HCT116 (cell line): ENCODE data around the gene ULBP2. TPM values are rescaled to one million over a fixed set of nuclear protein-coding genes. Genes with fewer than 3 reads are reported as not detected.
"Not testable (repeated sequence)": the region's sequence is repeated elsewhere in the genome, so short reads cannot be mapped to it uniquely, and the experiment has no call there.

Source experiments
- ATAC-seq: fragments of 200-7000 bp; cut with Tn5 transposase; 2 replicates; pipeline ENCODE4 v1.9.1; 2020; ENCODE audit warnings: mild to moderate bottlenecking, moderate library complexity
- BruUV-seq: library from RNA; stranded (reverse); fragments of 400-500 nt; replicated peaks from 2 replicates; lab custom pipeline; 2021; lab: Mats Ljungman, UMichigan
- CTCF ChIA-PET: fragments of 300-600 bp; sonication (Branson Sonifier 250); formaldehyde crosslinking; loops from one replicate; lab custom pipeline; 2021; ENCODE audit warnings: antibody characterized with exemption; lab: Charles Lee
- POLR2A ChIA-PET: fragments of 300-600, 350-600 bp; sonication (Branson Sonifier 250); formaldehyde crosslinking; loops from one replicate; lab custom pipeline; 2021; ENCODE audit warnings: antibody characterized with exemption; lab: Charles Lee
- RAD21 ChIA-PET, 2 experiments: fragments of 300-600 bp; sonication (Branson Sonifier 250); formaldehyde crosslinking; loops; one replicate each; lab custom pipeline; 2023; ENCODE audit warnings: low total read pairs in 2 of 2; ENCODE audit not compliant: uncharacterized antibody in 2 of 2, unreplicated experiment in 2 of 2, low non-redundant PET in 1 of 2; lab: Charles Lee
- DNase-seq: peaks from one replicate; pipeline ENCODE4 v3.0.0-alpha.2; 2010; ENCODE audit warnings: low read depth, low spot score
- H2AFZ ChIP-seq: fragments of 200-600 bp; shearing (Covaris generic), sonication (generic); 2 replicates; pipeline ENCODE4 v1.6.1; 2017; ENCODE audit warnings: low read depth, mixed run types, mixed read lengths, antibody characterized with exemption, low read length; ENCODE audit not compliant: poor library complexity, severe bottlenecking
- H3K27ac ChIP-seq: 2 replicates; pipeline ENCODE4 v1.5.1; 2012; ENCODE audit warnings: low read depth, low read length
- H3K27me3 ChIP-seq: fragments of 200-600 bp; sonication (generic); 2 replicates; pipeline ENCODE4 v1.6.1; 2016; ENCODE audit warnings: mixed run types, low read length, mixed read lengths; ENCODE audit not compliant: insufficient read depth
- H3K36me3 ChIP-seq, 2 experiments: fragments of 200-500 bp in 1 of 2; fragments of 200-600 bp in 1 of 2; sonication (Bioruptor generic) in 1 of 2; sonication (generic) in 1 of 2; 2 replicates each; pipeline versions ENCODE4 v1.5.1 to v1.6.1; 2014 to 2016; ENCODE audit warnings: low read length in 2 of 2, inconsistent platforms in 1 of 2, mixed read lengths in 1 of 2, mixed run types in 1 of 2; ENCODE audit not compliant: insufficient read depth in 2 of 2, control insufficient read depth in 1 of 2
- H3K4me1 ChIP-seq, 2 experiments: fragments of 200-600 bp in 1 of 2; sonication (generic) in 1 of 2; 2 replicates each; pipeline versions ENCODE4 v1.5.1 to v1.6.1; 2012 to 2017; ENCODE audit warnings: low read length in 2 of 2, inconsistent platforms in 1 of 2, mild to moderate bottlenecking in 1 of 2, mixed read lengths in 1 of 2, mixed run types in 1 of 2, moderate library complexity in 1 of 2; ENCODE audit not compliant: insufficient read depth in 2 of 2, control insufficient read depth in 1 of 2
- H3K4me2 ChIP-seq: fragments of 200-600 bp; sonication (generic); 2 replicates; pipeline ENCODE4 v1.6.1; 2017; ENCODE audit warnings: mixed run types, low read length, mixed read lengths
- H3K4me3 ChIP-seq, 2 experiments: fragments of 200-600 bp in 1 of 2; sonication (generic) in 1 of 2; replicated peaks in 1 of 2; 2 replicates each; pipeline ENCODE4 v1.5.1; 2011 to 2016; ENCODE audit warnings: low read length in 2 of 2, control low read depth in 1 of 2, low read depth in 1 of 2, mild to moderate bottlenecking in 1 of 2, mixed read lengths in 1 of 2, mixed run types in 1 of 2
- H3K79me2 ChIP-seq: fragments of 200-600 bp; sonication (generic); 2 replicates; pipeline ENCODE4 v1.6.1; 2017; ENCODE audit warnings: mild to moderate bottlenecking, mixed run types, low read length, moderate library complexity, mixed read lengths; ENCODE audit not compliant: insufficient read depth
- H3K9ac ChIP-seq: fragments of 200-600 bp; sonication (generic); 2 replicates; pipeline ENCODE4 v1.6.1; 2016; ENCODE audit warnings: low read length, mixed read lengths
- H3K9me2 ChIP-seq: fragments of 200-600 bp; sonication (generic), shearing (Covaris generic); 2 replicates; pipeline ENCODE4 v1.6.1; 2017; ENCODE audit warnings: mixed run types, mild to moderate bottlenecking, moderate library complexity; ENCODE audit not compliant: insufficient read depth
- H3K9me3 ChIP-seq, 2 experiments: fragments of 200-500 bp in 1 of 2; fragments of 200-600 bp in 1 of 2; sonication (Bioruptor generic) in 1 of 2; sonication (generic) in 1 of 2; 2 replicates each; pipeline ENCODE4 v1.6.1; 2014 to 2017; ENCODE audit warnings: low read length in 2 of 2, mixed read lengths in 2 of 2, inconsistent platforms in 1 of 2, low read depth in 1 of 2, mild to moderate bottlenecking in 1 of 2, mixed run types in 1 of 2, moderate library complexity in 1 of 2; ENCODE audit not compliant: control insufficient read depth in 1 of 2, insufficient read depth in 1 of 2
- H4K20me1 ChIP-seq: fragments of 200-600 bp; sonication (generic), shearing (Covaris generic); 2 replicates; pipeline ENCODE4 v1.6.1; 2017; ENCODE audit warnings: mixed run types, mild to moderate bottlenecking, moderate library complexity; ENCODE audit not compliant: insufficient read depth
- CBX3 ChIP-seq: IDR thresholded peaks from 2 replicates; pipeline ENCODE4 v1.6.1; 2012; ENCODE audit warnings: low read depth
- ELF1 ChIP-seq: IDR thresholded peaks from 2 replicates; pipeline ENCODE4 v1.6.1; 2012; ENCODE audit warnings: low read depth, borderline replicate concordance
- EZH2 ChIP-seq: fragments of 200-600 bp; sonication (generic); IDR thresholded peaks from 2 replicates; pipeline ENCODE4 v1.6.1; 2017; ENCODE audit warnings: antibody characterized with exemption, mixed run types
- EZH2phosphoT487 ChIP-seq: fragments of 200-600 bp; IDR thresholded peaks from 2 replicates; pipeline ENCODE4 v1.6.1; 2018; ENCODE audit warnings: antibody characterized with exemption, borderline replicate concordance
- FOSL1 ChIP-seq: IDR thresholded peaks from 2 replicates; pipeline ENCODE4 v1.6.1; 2012; ENCODE audit warnings: low read depth
- JUND ChIP-seq: IDR thresholded peaks from 2 replicates; pipeline ENCODE4 v1.6.1; 2012
- POLR2AphosphoS5 ChIP-seq: IDR thresholded peaks from 2 replicates; pipeline ENCODE4 v1.6.1; 2011; ENCODE audit warnings: mild to moderate bottlenecking, low read depth, low read length, moderate library complexity
- RAD21 ChIP-seq: IDR thresholded peaks from 2 replicates; pipeline ENCODE4 v1.6.1; 2012; ENCODE audit warnings: low read depth, mild to moderate bottlenecking
- SIN3A ChIP-seq: IDR thresholded peaks from 2 replicates; pipeline ENCODE4 v1.6.1; 2012; ENCODE audit warnings: low read depth
- SRF ChIP-seq: IDR thresholded peaks from 2 replicates; pipeline ENCODE4 v1.6.1; 2012; ENCODE audit warnings: low read depth
- TCF7L2 ChIP-seq: IDR thresholded peaks from 2 replicates; pipeline ENCODE4 v1.7.0; 2011; ENCODE audit warnings: borderline replicate concordance, inconsistent platforms; ENCODE audit not compliant: insufficient read depth, insufficient read length; ENCODE audit errors: extremely low read depth
- YY1 ChIP-seq: IDR thresholded peaks from 2 replicates; pipeline ENCODE4 v1.6.1; 2011; ENCODE audit warnings: low read length, low read depth, moderate library complexity, mild to moderate bottlenecking; ENCODE audit not compliant: insufficient replicate concordance; ENCODE audit errors: extremely low read depth
- ZFX ChIP-seq: fragments of 450-650 bp; IDR thresholded peaks from 2 replicates; pipeline ENCODE4 v1.6.1; 2017
- ZNF274 ChIP-seq: fragments of 200-500 bp; sonication (Bioruptor generic); IDR thresholded peaks from 2 replicates; pipeline ENCODE4 v1.6.1; 2014; ENCODE audit warnings: mild to moderate bottlenecking, low read depth, low read length, inconsistent platforms
- intact Hi-C: fragments of 100-400 bp; cut with micrococcal nuclease; formaldehyde crosslinking; loops from 2 replicates; pipeline ENCODE4 v1.10.0; 2022
- total RNA-seq: library from RNA; stranded (reverse); gene quantifications from one replicate; pipeline ENCODE4 v1.2.1, GENCODE V29; 2021; ENCODE audit not compliant: unreplicated experiment
- TF ChIP-seq, protein P1 (sequence below): IDR thresholded peaks from 2 replicates; pipeline ENCODE4 v1.6.1; 2012; ENCODE audit warnings: low read depth
- TF ChIP-seq, protein P2 (sequence below): IDR thresholded peaks from 2 replicates; pipeline ENCODE4 v1.6.1; 2011; ENCODE audit warnings: mild to moderate bottlenecking, low read length, moderate library complexity; ENCODE audit not compliant: insufficient replicate concordance; ENCODE audit errors: extremely low read depth

ULBP2 gene
- total RNA-seq, 1 experiment from 2014 or later: 10.2 TPM

- Histone ChIP-seq H3K4me3 (no peak overlapping the region), H3K4me2 (no peak overlapping the region), H3K27ac (no peak overlapping the region), H4K20me1 (no peaks in the 10 kb centered on the region), H3K36me3 (no peaks in the 10 kb centered on the region), H3K9ac (no peak overlapping the region), H2AFZ (no peak overlapping the region)
- BruUV-seq: no TSS peak
- ChIA-PET RAD21 (no interaction called here), POLR2A (no interaction called here)
- ATAC-seq: no peak
- no peak for TF ChIP-seq EZH2phosphoT487
- no peak for TF ChIP-seq EZH2
- TF ChIP-seq RAD21: no peak
- TF ChIP-seq ELF1: no peak
- TF ChIP-seq YY1: no peak
- TF ChIP-seq TCF7L2: no peak
- no peak for TF ChIP-seq CBX3
- TF ChIP-seq JUND: no peak
- no peak for TF ChIP-seq ZFX
- TF ChIP-seq FOSL1: no peak
- no peak for TF ChIP-seq POLR2AphosphoS5
- TF ChIP-seq SIN3A: no peak
- TF ChIP-seq, protein P1, sequence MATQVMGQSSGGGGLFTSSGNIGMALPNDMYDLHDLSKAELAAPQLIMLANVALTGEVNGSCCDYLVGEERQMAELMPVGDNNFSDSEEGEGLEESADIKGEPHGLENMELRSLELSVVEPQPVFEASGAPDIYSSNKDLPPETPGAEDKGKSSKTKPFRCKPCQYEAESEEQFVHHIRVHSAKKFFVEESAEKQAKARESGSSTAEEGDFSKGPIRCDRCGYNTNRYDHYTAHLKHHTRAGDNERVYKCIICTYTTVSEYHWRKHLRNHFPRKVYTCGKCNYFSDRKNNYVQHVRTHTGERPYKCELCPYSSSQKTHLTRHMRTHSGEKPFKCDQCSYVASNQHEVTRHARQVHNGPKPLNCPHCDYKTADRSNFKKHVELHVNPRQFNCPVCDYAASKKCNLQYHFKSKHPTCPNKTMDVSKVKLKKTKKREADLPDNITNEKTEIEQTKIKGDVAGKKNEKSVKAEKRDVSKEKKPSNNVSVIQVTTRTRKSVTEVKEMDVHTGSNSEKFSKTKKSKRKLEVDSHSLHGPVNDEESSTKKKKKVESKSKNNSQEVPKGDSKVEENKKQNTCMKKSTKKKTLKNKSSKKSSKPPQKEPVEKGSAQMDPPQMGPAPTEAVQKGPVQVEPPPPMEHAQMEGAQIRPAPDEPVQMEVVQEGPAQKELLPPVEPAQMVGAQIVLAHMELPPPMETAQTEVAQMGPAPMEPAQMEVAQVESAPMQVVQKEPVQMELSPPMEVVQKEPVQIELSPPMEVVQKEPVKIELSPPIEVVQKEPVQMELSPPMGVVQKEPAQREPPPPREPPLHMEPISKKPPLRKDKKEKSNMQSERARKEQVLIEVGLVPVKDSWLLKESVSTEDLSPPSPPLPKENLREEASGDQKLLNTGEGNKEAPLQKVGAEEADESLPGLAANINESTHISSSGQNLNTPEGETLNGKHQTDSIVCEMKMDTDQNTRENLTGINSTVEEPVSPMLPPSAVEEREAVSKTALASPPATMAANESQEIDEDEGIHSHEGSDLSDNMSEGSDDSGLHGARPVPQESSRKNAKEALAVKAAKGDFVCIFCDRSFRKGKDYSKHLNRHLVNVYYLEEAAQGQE: no peak
- TF ChIP-seq ZNF274: no peak
- TF ChIP-seq, protein P2, sequence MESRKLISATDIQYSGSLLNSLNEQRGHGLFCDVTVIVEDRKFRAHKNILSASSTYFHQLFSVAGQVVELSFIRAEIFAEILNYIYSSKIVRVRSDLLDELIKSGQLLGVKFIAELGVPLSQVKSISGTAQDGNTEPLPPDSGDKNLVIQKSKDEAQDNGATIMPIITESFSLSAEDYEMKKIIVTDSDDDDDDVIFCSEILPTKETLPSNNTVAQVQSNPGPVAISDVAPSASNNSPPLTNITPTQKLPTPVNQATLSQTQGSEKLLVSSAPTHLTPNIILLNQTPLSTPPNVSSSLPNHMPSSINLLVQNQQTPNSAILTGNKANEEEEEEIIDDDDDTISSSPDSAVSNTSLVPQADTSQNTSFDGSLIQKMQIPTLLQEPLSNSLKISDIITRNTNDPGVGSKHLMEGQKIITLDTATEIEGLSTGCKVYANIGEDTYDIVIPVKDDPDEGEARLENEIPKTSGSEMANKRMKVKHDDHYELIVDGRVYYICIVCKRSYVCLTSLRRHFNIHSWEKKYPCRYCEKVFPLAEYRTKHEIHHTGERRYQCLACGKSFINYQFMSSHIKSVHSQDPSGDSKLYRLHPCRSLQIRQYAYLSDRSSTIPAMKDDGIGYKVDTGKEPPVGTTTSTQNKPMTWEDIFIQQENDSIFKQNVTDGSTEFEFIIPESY: no peak
- TF ChIP-seq SRF: no peak
- TF ChIP-seq, all 23 proteins: peak for 0
- peaks cover 8 to 18% of the 10 kb centered on the region in 2 experiments; a peak in 3 of 4 replicates for H3K4me1 ChIP-seq
- no peaks in the 10 kb centered on the region for H3K79me2 ChIP-seq
- intact Hi-C loops: no loop called here
- CTCF ChIA-PET: no interaction called here
- no peaks in the 10 kb centered on the region for H3K9me2 ChIP-seq
- no peak for DNase-seq
- no peaks in the 10 kb centered on the region for H3K27me3 ChIP-seq
- H3K9me3 ChIP-seq: no peaks in the 10 kb centered on the region
Observed at GRCh38 chr6:149967591-149967990, 25.8 kb downstream of the ULBP2 start.

DNA sequence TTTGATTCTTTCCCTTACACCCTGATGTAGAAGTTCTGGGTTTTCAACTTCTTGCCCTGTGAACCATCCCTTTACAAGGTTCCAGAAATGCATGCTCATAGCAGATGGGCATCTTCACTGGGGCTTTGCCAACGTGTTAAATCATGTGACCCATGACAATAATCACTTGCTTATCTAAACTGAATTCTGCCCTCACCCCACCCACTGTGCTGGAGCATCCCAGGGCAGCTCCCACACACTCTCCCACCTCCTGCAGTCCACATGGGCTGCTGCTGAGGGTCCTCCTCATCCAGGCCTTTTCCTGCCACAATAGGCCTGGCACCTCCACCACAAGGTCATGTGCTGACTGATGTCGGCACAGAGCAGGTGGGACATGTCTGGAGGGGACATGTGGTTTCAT lies 26.2 kb downstream of the ULBP2 start:
- H4K20me1 ChIP-seq, H3K4me3 ChIP-seq, RAD21 ChIA-PET, H3K9ac ChIP-seq, ATAC-seq, H3K27me3 ChIP-seq, H3K79me2 ChIP-seq, DNase-seq, H3K27ac ChIP-seq, H3K9me3 ChIP-seq, H3K9me2 ChIP-seq, POLR2A ChIA-PET, intact Hi-C loops, BruUV-seq, H2AFZ ChIP-seq, CTCF ChIA-PET, H3K4me2 ChIP-seq, H3K36me3 ChIP-seq: not testable (repeated sequence)
- H3K4me1 ChIP-seq: peaks cover 4 to 14% of the 10 kb centered on the region in 2 experiments; a peak in 3 of 4 replicates
